ENCODE results near the gene HBG1. TPM values are rescaled to one million over a fixed set of nuclear protein-coding genes. Genes with fewer than 3 reads are reported as not detected.

The HBG1 gene
- total RNA-seq, 4 donors from 2014 or later: 5.7 TPM; not detected in 3

DNA sequence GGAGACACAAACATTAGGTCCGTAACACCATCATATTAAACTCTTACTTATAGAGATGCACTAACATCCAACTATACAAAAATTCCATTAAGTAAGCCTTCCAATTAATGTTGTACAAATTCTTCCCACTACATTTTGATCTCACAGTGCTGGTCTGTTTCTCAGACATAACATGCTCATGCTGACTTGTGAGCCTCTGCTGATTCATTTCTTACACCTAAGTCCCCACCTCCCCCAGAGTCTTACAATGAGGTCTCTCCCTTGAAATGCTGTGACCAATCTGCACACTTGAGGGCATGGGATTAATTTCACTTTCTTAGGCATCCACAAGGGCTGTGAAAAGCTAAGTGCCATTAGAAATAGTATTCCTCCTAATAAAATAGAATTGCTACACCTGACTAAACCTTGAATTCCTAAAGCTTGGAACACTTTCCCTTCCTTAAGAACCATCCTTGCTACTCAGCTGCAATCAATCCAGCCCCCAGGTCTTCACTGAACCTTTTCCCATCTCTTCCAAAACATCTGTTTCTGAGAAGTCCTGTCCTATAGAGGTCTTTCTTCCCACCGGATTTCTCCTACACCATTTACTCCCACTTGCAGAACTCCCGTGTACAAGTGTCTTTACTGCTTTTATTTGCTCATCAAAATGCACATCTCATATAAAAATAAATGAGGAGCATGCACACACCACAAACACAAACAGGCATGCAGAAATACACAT lies 2.0 kb downstream of the HBG1 start:
- no peak overlapping the region for H3K4me3 ChIP-seq
- H3K4me1 ChIP-seq: no peaks in the 10 kb centered on the region
- H3K27me3 ChIP-seq: no peaks in the 10 kb centered on the region
- TF ChIP-seq POLR2A (IDR thresholded peaks at IDR 0.05): no peak
- TF ChIP-seq, protein P1, sequence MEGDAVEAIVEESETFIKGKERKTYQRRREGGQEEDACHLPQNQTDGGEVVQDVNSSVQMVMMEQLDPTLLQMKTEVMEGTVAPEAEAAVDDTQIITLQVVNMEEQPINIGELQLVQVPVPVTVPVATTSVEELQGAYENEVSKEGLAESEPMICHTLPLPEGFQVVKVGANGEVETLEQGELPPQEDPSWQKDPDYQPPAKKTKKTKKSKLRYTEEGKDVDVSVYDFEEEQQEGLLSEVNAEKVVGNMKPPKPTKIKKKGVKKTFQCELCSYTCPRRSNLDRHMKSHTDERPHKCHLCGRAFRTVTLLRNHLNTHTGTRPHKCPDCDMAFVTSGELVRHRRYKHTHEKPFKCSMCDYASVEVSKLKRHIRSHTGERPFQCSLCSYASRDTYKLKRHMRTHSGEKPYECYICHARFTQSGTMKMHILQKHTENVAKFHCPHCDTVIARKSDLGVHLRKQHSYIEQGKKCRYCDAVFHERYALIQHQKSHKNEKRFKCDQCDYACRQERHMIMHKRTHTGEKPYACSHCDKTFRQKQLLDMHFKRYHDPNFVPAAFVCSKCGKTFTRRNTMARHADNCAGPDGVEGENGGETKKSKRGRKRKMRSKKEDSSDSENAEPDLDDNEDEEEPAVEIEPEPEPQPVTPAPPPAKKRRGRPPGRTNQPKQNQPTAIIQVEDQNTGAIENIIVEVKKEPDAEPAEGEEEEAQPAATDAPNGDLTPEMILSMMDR (IDR thresholded peaks at IDR 0.05): no peak
- H3K27ac ChIP-seq: no peak overlapping the region
- no peak for DNase-seq
- H3K36me3 ChIP-seq: no peaks in the 10 kb centered on the region
- intact Hi-C loops (cut with DNase I; ENCODE audit: low total_unique reads): no loop called here
- no peaks in the 10 kb centered on the region for H3K9me3 ChIP-seq

DNA sequence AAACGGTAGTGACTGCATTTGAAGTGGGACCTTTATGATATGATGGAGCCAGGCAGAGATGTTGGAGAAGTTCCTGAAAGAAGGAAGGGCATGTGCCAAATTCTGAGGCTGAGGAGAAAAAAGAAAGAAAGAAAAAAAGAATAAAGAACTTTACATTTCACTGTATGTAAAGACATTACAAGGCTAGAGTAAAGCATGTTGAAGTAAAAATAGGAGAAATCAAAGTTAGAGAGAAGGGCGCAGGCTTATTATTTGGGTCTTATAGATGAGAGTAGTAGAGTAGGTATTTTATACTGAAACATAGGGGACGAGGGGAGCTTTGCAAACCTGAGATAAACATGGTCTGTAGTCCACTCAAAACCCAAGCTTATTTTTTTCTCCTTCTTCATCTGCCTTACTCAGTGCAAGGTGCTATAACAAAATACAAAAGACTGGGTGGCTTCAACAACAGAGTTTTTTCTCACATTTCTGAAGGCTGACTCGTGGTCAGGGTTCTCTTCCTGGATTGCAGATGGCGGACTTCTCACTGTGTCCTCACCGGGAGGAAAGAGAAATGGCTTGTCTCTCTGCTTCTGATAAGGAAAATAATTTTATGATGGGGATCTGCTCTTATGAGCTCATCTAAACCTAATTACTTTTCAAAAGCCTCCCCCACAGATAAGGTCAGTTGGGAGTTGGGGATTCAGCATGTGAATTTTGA lies 2.7 kb downstream of the HBG1 start:
- Histone ChIP-seq H3K4me1 (no peaks in the 10 kb centered on the region), H3K27ac (no peak overlapping the region), H3K9me3 (no peaks in the 10 kb centered on the region), H3K4me3 (no peak overlapping the region), H3K36me3 (no peaks in the 10 kb centered on the region), H3K27me3 (no peaks in the 10 kb centered on the region)
- DNase-seq: no peak
- TF ChIP-seq POLR2A (IDR thresholded peaks at IDR 0.05): no peak
- TF ChIP-seq, protein P1 (IDR thresholded peaks at IDR 0.05): no peak
- intact Hi-C loops (cut with DNase I; ENCODE audit: low total_unique reads): no loop called here

DNA sequence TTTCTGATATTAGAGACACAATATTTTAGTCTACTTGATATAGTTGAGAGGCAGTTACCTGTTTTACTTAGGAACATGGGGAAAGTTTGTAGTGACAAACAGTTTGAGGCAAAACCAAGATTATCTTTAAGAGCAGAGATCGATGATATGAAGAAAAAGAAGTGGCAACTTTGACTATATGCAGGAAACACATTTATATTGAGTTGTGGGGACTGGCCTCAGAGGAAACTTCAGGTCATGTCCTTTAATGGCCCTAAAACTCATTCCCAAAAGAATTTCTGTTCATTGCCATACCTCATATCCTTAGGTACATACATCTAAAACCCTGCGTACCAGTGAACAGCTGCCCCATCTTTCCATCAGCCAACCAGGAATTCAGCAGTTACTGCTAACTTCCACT lies 4.5 kb downstream of the HBG1 start:
- Histone ChIP-seq H3K27ac (no peak overlapping the region), H3K4me3 (no peak overlapping the region), H3K36me3 (no peaks in the 10 kb centered on the region), H3K27me3 (no peaks in the 10 kb centered on the region), H3K4me1 (no peaks in the 10 kb centered on the region), H3K9me3 (no peaks in the 10 kb centered on the region)
- intact Hi-C loops (cut with DNase I; ENCODE audit: low total_unique reads): no loop called here
- DNase-seq: no peak
- TF ChIP-seq POLR2A (IDR thresholded peaks at IDR 0.05): no peak
- TF ChIP-seq, protein P1 (IDR thresholded peaks at IDR 0.05): no peak

DNA sequence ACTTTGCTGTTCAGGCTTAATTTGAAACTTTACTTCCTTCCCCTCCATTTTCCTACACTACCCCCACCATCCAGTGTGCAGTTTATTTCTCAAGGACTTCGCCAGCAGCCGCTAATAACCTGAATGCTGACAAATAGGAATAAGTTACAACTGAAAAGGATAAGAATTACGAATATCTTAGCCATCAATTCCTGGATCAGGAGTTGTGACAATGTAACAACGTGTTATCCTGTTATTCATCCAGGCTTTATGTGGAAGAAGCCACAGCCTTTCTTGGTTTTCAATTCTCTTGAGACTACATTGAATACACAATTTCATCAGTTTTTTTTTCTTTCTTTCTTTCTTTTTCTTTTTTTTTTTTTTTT lies 5.9 kb downstream of the HBG1 start:
- intact Hi-C loops (cut with DNase I; ENCODE audit: low total_unique reads): no loop called here
- no peak overlapping the region for H3K4me3 ChIP-seq
- no peaks in the 10 kb centered on the region for H3K9me3 ChIP-seq
- no peaks in the 10 kb centered on the region for H3K4me1 ChIP-seq
- no peak for DNase-seq
- H3K36me3 ChIP-seq: no peaks in the 10 kb centered on the region
- no peaks in the 10 kb centered on the region for H3K27me3 ChIP-seq
- no peak overlapping the region for H3K27ac ChIP-seq
- TF ChIP-seq, protein P1 (IDR thresholded peaks at IDR 0.05): no peak
- TF ChIP-seq POLR2A (IDR thresholded peaks at IDR 0.05): no peak

Measured in uterus (tissue), 4 donors.